GM21619 (cell line): ENCODE data around the gene GDPD3.
"Not testable (repeated sequence)": the region's sequence is repeated elsewhere in the genome, so short reads cannot be mapped to it uniquely, and the experiment has no call there.

ENCODE experiments used
- ATAC-seq: cut with Tn5 transposase; IDR thresholded peaks from one replicate; pipeline ENCODE4 v1.9.1; 2021; ENCODE audit not compliant: unreplicated experiment

The GDPD3 gene

GRCh38 chr16:30124985-30125379, 11.6 kb upstream of the GDPD3 start:
- no peak for ATAC-seq

DNA sequence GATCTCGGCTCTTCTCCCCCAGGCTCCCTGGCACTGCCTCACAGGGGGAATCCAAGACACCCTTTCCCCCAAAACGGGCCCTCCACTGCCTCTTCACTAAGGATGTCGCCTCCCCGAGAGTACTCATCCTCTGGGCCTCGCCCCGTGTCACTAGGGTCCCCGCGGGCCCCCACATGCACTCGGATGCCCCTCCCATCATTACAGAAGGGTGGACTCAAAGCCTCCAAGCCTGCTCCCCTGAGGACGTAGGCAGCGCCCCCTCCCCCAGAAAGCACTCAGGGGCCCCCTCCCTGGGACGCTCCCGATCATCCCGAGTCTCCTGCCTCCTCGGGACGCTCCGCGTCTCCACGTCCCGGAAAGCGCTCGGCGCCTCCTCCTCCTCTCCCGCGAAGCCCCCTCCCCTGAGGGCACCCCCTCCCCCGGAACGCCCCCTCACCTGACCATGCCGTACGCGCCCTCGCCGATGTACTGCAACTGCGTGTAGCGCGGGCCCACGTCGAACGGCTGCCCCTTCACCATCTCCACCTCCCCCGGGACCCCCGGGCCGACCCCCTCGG, 9.3 kb upstream of the GDPD3 start:
- ATAC-seq = peak; percentile 12

- no peak for ATAC-seq
These were observed 8.6 kb upstream of the GDPD3 start for GRCh38 chr16:30121741-30122571.

- ATAC-seq = no peak
These were observed 7.2 kb upstream of the GDPD3 start for GRCh38 chr16:30120340-30121105.

GRCh38 chr16:30119428-30119827, 6.1 kb upstream of the GDPD3 start:
- ATAC-seq = no peak

GRCh38 chr16:30117768-30118167, 4.4 kb upstream of the GDPD3 start:
- no peak for ATAC-seq

DNA sequence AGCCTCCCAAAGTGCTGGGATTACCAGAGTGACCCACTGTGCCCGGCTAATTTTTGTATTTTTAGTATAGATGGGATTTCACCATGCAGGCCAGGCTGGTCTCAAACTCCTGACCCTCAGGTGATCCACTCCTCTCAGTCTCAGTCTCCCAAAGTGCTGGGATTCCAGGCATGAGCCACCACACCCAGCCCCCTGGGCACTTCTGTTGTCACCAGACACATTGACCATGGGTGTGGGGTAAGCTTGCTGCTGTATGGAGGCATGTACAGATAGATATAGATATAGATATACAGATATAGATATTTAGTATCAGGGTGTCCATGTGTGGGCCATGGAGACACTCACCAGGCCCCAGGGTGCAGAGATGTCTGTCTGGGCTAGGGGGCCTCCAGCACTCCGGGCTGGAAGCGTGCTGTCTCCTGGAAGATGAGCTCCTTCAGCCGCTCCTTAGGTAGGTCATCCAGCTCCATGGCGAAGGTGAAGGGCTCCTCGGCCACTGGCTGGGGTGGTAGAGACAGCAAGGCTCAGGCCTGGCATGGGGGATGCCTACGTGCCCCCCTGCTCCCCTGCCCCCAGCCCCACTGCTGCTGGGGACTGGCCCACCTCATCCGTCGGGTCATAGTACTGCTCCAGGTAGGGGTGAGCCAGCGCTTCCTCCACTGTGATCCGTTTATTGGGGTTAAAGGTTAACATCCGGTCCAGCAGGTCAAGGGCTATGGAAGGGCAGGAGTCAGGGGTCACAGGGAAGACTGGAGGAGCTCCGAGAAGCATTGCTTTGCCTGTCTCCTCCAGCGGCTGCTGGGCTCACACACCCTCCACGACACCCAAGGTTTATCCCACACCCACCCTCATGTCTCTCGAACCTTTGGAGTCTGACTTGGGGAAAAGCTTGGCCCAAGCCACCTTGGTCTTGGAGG, 3.2 kb upstream of the GDPD3 start:
- no peak for ATAC-seq

- no peak for ATAC-seq
These were observed 1.9 kb upstream of the GDPD3 start for GRCh38 chr16:30115238-30115637.

- ATAC-seq = not testable (repeated sequence)
These were observed 1.5 kb upstream of the GDPD3 start for GRCh38 chr16:30114833-30115232.

- no peak for ATAC-seq
These were observed 1.1 kb upstream of the GDPD3 start for GRCh38 chr16:30114411-30114810.

DNA sequence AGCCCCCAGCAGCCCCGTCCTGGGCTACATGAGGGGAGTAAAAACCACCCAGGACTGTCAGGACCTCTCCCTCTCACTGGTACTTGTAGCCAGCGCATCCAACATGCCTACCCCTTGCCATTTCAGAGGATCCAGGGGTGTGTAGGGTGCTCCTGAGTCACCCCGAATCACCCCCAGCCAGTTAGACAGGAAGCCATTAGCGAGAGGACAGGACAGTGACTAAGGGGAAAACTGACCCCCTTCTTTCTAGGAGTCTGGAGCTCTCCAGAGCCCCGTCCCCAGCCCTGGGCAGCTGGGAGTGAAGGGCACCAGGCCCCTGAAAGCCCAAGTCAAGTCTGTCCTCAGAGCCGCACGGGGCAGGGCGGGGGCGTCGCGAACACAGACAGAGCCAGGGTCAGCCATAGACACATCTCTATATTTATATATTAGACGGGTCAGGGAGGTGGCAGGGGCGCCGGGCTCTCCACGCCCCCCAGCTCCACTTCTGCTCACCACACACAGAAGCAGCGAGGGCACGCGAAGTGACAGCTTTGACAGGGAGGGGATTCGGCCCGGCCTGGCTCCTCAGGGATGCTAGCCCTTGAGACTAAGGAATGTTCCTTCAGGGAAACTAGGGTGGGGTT, 485 bp upstream of the GDPD3 start:
- ATAC-seq = no peak

- ATAC-seq = no peak
These were observed 923 bp downstream of the GDPD3 start for GRCh38 chr16:30112197-30113030.

GRCh38 chr16:30110661-30111060, 2.7 kb downstream of the GDPD3 start:
- ATAC-seq = no peak

DNA sequence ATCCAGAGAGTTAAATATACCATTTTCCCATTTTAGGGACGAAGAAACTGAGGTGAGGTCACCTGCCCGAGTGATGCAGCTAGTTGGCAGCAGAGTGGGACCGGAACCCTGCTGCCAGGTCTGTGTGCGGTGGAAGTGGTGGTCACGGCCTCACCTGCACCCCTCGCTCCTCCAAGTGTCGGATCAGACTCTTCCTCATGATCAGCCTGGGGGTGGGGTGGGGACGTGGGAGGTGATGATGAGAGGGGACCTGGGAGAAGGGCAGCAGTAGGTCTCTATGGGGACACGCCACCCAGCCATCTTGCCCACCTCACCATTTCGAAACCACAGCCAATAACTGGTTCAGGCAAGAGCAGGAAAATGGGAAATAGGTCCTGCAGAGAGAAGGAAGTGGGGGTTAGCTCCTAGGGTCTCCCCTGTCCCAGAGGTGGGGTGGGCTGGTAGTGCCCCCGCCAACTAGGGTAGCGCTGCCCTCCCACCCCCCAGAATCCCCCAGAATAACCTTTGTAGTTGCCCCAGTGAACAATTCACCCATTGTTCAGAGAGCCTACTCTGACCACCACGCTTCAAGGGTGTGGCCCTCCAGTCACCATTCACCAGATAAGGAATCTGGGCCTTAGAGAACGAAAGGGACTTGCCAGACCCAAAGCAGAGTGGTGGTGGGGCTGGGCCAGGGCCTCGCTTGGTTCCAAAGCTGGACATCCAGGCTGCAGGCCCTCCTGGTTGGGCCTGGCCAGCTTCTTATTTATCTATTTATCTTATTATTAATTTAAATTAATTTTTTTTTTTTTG, 5.1 kb downstream of the GDPD3 start:
- no peak for ATAC-seq

GRCh38 chr16:30104492-30104891, 8.8 kb downstream of the GDPD3 start:
- ATAC-seq = no peak

DNA sequence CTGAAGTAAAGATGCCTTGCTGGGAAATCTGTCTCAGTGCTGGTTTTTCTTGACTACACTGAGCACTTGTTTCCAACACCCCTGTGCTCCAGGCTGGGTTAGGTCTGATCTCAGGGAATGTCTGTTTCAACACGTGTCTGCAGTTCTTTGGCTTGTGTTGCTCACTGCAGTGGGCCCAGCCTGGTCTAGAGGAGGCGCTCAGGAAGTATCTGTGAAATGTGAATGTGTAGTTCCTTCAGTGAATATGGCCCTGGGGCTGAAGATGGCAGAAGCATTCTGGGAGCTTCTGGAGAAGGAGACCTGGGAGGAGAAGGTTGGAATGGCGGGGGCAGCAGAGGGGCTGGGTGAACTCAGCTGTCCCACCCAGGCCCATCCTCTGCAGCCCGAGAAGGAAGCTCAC, 9.2 kb downstream of the GDPD3 start:
- no peak for ATAC-seq

GRCh38 chr16:30096862-30097563, 16.3 kb downstream of the GDPD3 start:
- no peak for ATAC-seq
